Ishikawa (cell line): Measurements from ENCODE around the gene ELF5.

ENCODE experiments used
- CEBPB ChIP-seq: IDR thresholded peaks from 2 replicates; pipeline ENCODE4 v1.6.1; 2012
- CREB1 ChIP-seq: IDR thresholded peaks from 2 replicates; pipeline ENCODE4 v1.6.1; 2012; ENCODE audit warnings: low read depth
- EGR1 ChIP-seq: IDR thresholded peaks from 2 replicates; pipeline ENCODE4 v1.6.1; 2012
- EP300 ChIP-seq: IDR thresholded peaks from 2 replicates; pipeline ENCODE4 v1.6.1; 2012; ENCODE audit warnings: borderline replicate concordance
- FOXM1 ChIP-seq: IDR thresholded peaks from 2 replicates; pipeline ENCODE4 v1.6.1; 2012; ENCODE audit warnings: low read depth, borderline replicate concordance
- NFIC ChIP-seq: IDR thresholded peaks from 2 replicates; pipeline ENCODE4 v1.6.1; 2012
- RAD21 ChIP-seq: IDR thresholded peaks from 2 replicates; pipeline ENCODE4 v1.6.1; 2012; ENCODE audit warnings: low read depth
- REST ChIP-seq: IDR thresholded peaks from 2 replicates; pipeline ENCODE4 v1.6.1; 2012; ENCODE audit warnings: low read depth, mild to moderate bottlenecking
- TAF1 ChIP-seq: IDR thresholded peaks from 2 replicates; pipeline ENCODE4 v1.6.1; 2012; ENCODE audit warnings: low read depth, mild to moderate bottlenecking
- TCF12 ChIP-seq: IDR thresholded peaks from 2 replicates; pipeline ENCODE4 v1.6.1; 2012; ENCODE audit warnings: low read depth
- TEAD4 ChIP-seq: IDR thresholded peaks from 2 replicates; pipeline ENCODE4 v1.6.1; 2012
- YY1 ChIP-seq: IDR thresholded peaks from 2 replicates; pipeline ENCODE4 v1.6.1; 2012; ENCODE audit warnings: low read depth
- ZBTB7A ChIP-seq: IDR thresholded peaks from 2 replicates; pipeline ENCODE4 v1.6.1; 2012; ENCODE audit warnings: low read depth
- TF ChIP-seq, protein P1 (sequence below): IDR thresholded peaks from 2 replicates; pipeline ENCODE4 v1.6.1; 2012
- TF ChIP-seq, protein P2 (sequence below): IDR thresholded peaks from 2 replicates; pipeline ENCODE4 v1.6.1; 2012

Gene ELF5

GRCh38 chr11:34530545-34531234 is 17.1 kb upstream of the ELF5 start:
- no peak for TF ChIP-seq NFIC
- no peak for TF ChIP-seq EGR1
- TF ChIP-seq REST = no peak
- TF ChIP-seq TEAD4 = no peak
- no peak for TF ChIP-seq TCF12
- TF ChIP-seq, protein P1, sequence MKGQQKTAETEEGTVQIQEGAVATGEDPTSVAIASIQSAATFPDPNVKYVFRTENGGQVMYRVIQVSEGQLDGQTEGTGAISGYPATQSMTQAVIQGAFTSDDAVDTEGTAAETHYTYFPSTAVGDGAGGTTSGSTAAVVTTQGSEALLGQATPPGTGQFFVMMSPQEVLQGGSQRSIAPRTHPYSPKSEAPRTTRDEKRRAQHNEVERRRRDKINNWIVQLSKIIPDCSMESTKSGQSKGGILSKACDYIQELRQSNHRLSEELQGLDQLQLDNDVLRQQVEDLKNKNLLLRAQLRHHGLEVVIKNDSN = no peak
- TF ChIP-seq YY1 = no peak
- TF ChIP-seq EP300 = no peak
- TF ChIP-seq ZBTB7A = no peak
- TF ChIP-seq, protein P2, sequence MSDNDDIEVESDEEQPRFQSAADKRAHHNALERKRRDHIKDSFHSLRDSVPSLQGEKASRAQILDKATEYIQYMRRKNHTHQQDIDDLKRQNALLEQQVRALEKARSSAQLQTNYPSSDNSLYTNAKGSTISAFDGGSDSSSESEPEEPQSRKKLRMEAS = no peak
- TF ChIP-seq FOXM1 = no peak

DNA sequence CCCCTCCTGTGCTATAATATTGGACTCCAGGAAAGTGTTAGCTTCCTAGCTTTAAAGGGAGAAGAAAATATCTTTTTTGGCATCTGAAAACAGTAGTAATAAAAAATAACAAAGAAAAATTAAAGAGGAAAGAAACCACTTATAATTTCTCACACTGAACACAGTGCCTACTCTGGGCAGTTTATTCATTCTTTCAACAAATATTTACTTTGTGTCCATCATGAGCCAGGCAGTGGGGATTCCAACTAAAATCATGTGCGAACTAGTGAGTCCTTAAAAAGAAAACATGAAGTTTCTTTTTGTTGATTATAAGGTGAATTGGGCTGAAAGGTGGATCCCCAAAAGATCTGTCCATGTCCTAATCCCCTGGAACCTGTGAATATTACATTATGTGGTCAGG is 16.0 kb upstream of the ELF5 start:
- TF ChIP-seq TCF12 = no peak
- no peak for TF ChIP-seq REST
- TF ChIP-seq CREB1 = no peak
- TF ChIP-seq YY1 = no peak
- no peak for TF ChIP-seq EGR1

DNA sequence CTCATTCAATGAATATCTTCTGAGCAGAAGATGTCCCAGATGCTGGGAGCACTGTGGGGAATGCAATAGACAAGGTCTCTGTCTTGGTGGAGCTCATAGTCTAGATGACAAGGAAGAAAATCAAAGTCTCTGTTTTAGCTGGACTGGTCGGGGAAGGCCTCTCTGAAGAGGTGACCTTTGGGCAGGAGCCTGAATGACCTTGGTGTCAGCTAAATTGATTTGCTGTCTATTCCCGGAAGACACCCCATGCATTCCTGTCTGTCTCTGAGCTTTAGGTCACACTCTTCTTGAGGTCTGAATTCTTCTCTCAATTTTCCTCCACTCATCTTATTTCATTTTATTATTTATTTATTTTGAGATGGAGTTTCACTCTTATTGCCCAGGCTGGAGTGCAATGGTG is 14.5 kb upstream of the ELF5 start:
- TF ChIP-seq EGR1 = no peak
- TF ChIP-seq ZBTB7A = no peak
- TF ChIP-seq REST = no peak
- TF ChIP-seq, protein P2 = no peak
- TF ChIP-seq NFIC = no peak
- TF ChIP-seq EP300 = no peak
- TF ChIP-seq YY1 = no peak
- TF ChIP-seq RAD21 = no peak
- TF ChIP-seq TEAD4 = no peak
- no peak for TF ChIP-seq TAF1
- no peak for TF ChIP-seq CEBPB
- no peak for TF ChIP-seq TCF12
- no peak for TF ChIP-seq CREB1
- no peak for TF ChIP-seq FOXM1
- TF ChIP-seq, protein P1 = no peak

DNA sequence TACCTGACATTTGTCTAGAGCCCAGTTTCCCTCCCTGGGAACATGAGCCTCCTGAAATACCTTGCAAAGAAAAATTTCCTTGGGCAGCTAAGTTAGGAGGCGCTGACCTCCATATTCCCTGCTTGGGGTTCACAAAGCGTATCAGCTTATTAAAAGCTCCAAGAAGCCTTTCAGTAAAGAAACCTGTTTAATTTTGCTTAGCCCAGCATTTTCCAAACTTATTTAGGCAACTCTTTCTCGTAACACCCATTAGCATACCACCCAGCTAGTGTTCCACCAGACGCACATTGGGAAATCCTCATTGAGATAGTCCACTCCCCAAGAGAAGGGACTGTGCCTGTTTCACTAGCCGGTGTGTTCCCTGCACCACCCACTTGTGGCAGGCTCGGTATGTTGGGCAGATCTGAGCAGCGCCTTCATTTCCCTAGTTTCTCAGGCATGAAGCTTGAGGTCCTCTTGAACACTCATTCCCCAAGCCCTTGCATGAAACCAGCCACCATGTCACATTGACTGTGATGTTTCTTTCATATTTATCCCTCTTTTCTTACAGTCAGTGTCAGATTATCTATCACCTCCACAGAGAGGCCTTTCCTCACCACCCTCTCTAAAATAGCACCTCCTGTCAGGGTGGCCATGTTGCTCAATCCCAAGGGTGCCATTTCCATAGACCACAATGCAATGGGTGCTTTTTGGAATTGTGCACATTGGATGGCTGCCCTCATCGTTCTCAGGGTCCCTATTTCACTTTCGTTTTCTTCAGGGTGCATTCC is 12.5 kb upstream of the ELF5 start:
- TF ChIP-seq REST (no peak), YY1 (no peak)
